Tongue (tissue), 3 donors: ENCODE results near the gene SPINK13. TPM values are rescaled to one million over a fixed set of nuclear protein-coding genes. Genes with fewer than 3 reads are reported as not detected.
"Not testable (repeated sequence)": the region's sequence is repeated elsewhere in the genome, so short reads cannot be mapped to it uniquely, and the experiment has no call there.

ENCODE experiments used
- DNase-seq: peaks from one replicate; pipeline ENCODE4 v3.0.0-alpha.2; 2015
- small RNA-seq: library from RNA; depleted of rRNA; stranded (forward); fragments of <200 nt; gene quantifications from one replicate; pipeline ENCODE3, GENCODE V24; 2014; ENCODE audit warnings: low replicate concordance
- total RNA-seq: library from RNA; depleted of rRNA; stranded (reverse); fragments of >200 nt; gene quantifications from one replicate; pipeline ENCODE4 v1.2.3, GENCODE V29; 2014

SPINK13 gene
- total RNA-seq, 1 donor from 2014 or later, result not detected

- no peak for DNase-seq
Measured at GRCh38 chr5:148314187-148314586, 45.6 kb downstream of the SPINK13 start.

- no peak for DNase-seq
Measured at GRCh38 chr5:148314731-148315130, 46.1 kb downstream of the SPINK13 start.

- DNase-seq, result not testable (repeated sequence)
Measured at GRCh38 chr5:148320011-148320963, 51.7 kb downstream of the SPINK13 start.

DNA sequence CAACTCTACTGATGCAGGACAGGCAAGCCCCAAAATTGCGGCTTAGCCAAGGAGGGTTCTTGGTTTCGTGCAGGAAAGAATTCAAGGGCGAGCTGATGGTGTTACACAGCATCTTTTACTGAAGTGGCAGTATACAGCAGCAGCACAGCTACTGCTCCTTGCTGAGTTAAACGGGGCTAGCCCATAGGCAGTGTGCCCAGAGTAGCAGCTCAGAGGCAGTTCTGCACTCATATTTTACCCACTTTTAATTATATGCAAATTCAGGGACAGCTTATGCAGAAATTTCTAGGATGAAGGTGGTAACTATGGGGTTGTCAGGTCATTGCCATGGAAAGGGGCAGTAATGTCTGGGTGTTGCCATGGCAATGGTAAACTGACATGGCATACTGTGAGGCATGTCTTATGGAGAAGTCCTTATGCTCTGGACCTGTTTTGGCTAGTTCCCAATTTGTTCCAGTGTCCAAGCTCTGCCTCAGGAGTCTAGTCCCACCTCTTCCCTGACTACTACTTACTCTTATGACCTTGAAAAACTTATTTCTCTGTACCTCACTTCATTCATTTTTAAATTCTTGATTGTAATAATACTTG lies 64.8 kb downstream of the SPINK13 start:
- DNase-seq, result no peak

GRCh38 chr5:148335259-148335658 lies 66.7 kb downstream of the SPINK13 start, which contains the start of gene SPINK9:
SPINK9 (plus strand) TSS chr5:148335559; CDS start chr5:148335614, 55 bp downstream.
- DNase-seq, result no peak

Small RNA genes lying within 50 kb of the gene (small RNA-seq; reads per million reads assigned to genes)
- gene HMGN1P16, result not detected

Other genes starting within 250 kb of the SPINK13 start
- gene SPINK5, start 204.8 kb upstream of the SPINK13 start, total RNA-seq, result 31.5 TPM
- not detected for gene SPINK14, start 100.2 kb upstream of the SPINK13 start, total RNA-seq
- gene SPINK6, start 65.8 kb upstream of the SPINK13 start, total RNA-seq, result not detected
- not detected for gene MARCOL, start 30.3 kb upstream of the SPINK13 start, total RNA-seq
- gene SPINK7, start 43.6 kb downstream of the SPINK13 start, total RNA-seq, result not detected
- not detected for gene SPINK9, start 66.8 kb downstream of the SPINK13 start, total RNA-seq
- gene FBXO38, start 115.2 kb downstream of the SPINK13 start, total RNA-seq, result 52.2 TPM